Fibroblast of upper back skin (primary cell): ENCODE measurements around the gene SH2D2A.

Source experiments
- DNase-seq: peaks from one replicate; pipeline ENCODE4 v3.0.0-alpha.2; 2013

Gene SH2D2A

GRCh38 chr1:156847591-156848460 is 31.2 kb upstream of the SH2D2A start:
- no peak for DNase-seq

DNA sequence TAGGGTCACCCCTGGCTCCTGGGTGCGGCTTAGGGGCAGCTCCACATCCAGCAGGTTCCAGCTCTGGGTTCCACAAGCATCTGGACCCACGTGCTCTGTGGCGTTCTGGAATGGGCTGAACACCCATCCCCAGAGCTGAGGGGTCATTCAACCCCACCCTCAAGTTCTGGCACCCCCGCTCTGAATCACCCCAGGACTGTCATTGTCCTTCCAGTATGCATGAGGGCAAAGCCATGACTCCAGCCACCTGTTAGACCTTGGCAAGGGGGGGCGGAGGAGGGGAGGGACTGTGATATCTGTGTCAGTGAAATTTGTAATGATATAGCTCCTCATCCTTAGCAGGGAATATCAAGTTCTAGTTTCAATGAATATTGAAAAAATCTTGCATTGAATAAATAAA is 30.0 kb upstream of the SH2D2A start:
- no peak for DNase-seq

DNA sequence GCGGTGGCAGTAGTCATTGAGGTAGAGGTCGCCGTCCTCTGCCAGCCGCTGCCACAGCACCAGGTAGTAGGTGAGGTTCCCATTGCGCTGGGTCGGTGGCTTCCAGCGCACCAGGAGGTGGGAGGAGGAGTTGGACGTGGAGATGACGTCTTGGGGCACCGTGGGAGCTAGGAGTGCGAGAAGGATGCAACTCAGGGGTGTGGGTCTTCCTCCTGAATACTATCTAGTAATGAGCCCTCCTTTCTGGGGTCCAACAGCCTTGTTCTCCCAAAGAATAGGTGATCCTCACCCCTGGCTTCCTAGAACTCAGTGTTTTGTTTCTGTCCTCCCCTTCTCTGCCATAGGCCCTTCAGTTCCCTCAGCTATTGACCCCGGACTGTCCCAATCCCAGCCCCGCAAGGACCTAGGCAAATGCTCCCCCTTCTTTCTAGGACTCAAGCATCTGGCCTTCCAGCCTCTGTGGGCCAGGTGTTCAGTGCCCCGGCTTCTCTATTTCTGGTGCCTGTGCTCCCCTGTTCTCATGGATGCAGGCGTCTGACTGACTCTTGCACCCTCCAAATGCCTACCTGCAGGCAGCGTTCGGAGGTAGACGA is 29.4 kb upstream of the SH2D2A start:
- DNase-seq = no peak

- DNase-seq = no peak
Measured at GRCh38 chr1:156845055-156845952, 28.7 kb upstream of the SH2D2A start.

- no peak for DNase-seq
Measured at GRCh38 chr1:156844638-156845037, 28.0 kb upstream of the SH2D2A start.

- no peak for DNase-seq
Measured at GRCh38 chr1:156844102-156844501, 27.5 kb upstream of the SH2D2A start.

DNA sequence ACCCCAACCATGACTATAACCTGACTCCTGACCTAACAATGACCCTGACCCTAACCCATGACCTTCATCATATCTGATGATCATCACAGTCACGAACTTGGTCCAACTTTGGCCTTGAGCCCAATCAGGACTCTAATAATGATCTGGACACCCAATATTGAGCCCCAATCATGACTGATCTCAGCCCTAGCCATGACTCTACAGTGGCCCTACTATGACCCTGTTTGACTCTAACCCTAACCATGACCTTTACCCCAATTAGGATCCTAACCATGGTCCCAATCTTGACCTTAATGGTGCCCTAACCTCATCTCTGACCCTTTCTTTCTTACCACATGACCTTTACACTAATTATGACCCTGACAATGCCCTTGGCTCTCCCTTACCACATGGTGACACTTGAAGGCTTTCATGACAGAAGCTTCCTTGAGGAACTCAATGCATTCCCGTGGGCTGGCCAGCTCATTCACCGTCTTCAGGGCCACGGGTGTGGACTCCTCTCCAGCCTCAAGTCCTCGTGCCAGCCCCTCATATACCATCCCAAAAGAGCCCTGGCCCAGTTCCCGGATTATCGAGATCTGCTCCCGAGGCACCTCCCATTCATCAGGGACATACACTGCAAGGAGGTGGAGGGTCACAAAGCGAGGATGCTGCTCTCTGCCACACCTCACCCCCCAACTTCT is 26.1 kb upstream of the SH2D2A start:
- DNase-seq = no peak

DNA sequence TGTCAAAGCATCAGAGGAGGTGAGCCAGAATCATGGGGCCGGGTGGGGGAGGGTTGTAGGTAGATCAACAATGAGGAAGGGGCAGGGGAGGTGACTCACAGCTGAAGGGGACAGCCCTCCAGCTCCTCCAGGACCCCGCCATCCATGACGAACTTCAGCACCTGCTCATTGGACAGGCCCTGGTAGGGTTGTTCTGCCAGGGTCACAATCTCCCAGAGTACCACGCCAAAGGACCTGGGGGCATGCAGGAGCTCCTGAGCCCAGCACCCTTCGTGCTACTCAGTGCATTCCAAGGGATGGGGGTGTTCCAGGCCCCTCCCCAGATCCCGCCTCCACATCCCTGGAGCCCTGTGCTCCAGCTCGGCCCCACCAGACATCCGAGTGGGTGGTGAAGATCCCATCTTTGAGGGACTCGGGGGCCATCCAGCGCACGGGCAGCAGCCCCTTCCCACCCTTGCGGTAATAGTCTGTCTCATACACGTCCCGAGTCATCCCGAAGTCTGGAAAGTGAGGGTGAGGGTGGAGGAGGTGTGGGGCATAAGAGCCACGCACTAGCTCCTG is 24.7 kb upstream of the SH2D2A start:
- DNase-seq = no peak

- DNase-seq = no peak
Measured at GRCh38 chr1:156840898-156841279, 24.2 kb upstream of the SH2D2A start.

GRCh38 chr1:156840186-156840897 is 23.7 kb upstream of the SH2D2A start:
- no peak for DNase-seq

- no peak for DNase-seq
Measured at GRCh38 chr1:156839426-156840109, 22.9 kb upstream of the SH2D2A start.

DNA sequence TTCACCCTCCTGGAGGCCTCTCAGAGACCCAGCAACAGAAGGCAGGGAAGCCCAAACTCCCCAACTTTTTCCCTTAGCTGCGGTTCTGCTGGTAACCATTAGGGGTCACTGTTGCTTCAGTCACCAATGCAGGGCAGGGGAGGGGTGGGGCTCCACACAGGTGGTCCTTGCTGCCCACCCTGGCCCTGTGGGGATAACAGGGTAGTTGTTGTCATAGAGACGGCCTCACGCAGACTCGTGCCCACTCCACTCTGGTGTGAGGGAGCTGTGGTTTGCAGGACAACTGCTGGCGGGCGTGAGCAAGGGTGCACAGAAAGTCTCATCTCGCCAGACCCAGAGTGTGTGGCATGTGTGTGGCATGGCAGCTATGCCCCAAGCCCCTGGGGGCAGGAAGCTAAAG is 22.3 kb upstream of the SH2D2A start:
- DNase-seq = peak; percentile 18

- DNase-seq = no peak
Measured at GRCh38 chr1:156836892-156837291, 20.2 kb upstream of the SH2D2A start.

- DNase-seq = no peak
Measured at GRCh38 chr1:156836041-156836654, 19.5 kb upstream of the SH2D2A start.

GRCh38 chr1:156834322-156834721 is 17.7 kb upstream of the SH2D2A start:
- DNase-seq = no peak

DNA sequence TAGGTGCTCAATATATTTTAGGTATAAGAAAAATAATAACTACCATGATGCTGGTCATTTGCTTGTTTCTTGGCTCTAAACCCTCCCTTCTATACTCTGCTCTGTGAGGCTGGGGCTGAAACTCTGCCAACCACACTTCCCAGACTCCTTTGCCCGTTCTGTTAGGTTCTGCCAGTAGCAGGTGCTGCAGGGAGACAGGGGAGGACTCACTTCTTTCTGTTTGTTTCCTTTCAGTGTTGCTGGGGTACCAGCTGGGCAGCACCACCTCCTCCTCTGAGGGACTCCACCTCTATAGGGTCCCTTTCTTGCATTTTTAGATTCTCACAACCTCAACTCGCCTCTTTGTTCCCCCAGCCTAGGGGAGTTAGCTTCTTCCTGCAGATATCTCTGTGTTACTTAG is 17.0 kb upstream of the SH2D2A start:
- no peak for DNase-seq

DNA sequence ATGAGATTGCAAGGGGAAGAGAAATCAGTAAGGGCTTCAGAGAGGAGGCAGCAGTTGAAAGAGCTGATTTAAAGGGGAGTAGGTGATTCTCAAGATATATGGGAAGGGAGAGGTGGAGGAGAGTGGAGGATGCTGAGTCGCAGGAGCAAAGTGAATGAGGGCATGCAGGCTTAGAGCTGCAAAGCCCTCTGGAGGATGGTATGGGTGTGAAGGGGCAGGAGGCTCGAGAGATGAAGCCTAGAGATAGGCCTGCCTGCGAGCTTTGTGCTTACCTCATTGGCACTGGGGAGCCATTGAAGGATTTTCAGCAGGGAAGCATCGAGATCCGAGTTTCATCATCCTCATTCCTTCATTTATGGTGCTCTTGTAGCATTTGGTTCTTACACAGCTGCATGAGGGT is 15.8 kb upstream of the SH2D2A start:
- DNase-seq = no peak

DNA sequence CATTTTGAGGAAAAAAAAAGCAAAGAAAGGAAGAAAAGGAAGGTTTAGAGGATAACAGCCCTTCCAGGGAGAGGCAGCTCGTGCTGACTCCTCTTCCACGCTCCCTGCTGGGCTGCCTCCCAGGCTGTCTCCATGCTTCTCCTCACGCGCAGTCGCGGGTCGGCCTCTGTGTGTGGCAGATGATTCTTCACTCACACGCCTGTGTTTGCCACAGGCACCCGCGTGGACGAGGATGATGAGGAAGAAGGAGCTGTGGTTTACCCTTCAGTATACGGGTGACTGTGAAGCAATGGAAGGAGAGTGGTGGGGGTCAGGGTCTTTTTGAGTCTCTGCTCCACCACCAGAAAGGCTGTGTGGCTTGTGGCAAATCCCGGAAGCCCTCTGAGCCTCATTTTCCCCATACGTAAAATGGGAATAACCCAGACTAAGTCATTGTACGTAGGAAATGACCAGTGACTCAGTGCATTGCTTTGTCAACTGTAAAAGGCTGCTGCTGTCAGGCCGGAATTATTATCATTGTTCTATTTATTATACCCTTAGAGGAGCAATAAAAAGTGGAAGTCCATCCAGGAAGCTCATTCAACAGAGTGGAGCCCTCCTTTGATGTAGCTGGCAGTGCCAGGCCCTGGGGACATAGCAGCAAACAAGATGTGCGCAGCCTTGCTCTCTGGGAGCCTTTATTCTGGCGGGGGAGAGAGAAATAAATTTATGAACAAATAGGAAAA is 11.9 kb upstream of the SH2D2A start:
- no peak for DNase-seq

- DNase-seq = peak; percentile 21
Measured at GRCh38 chr1:156826630-156827029, 10.0 kb upstream of the SH2D2A start.

- DNase-seq = no peak
Measured at GRCh38 chr1:156823210-156823790, 6.7 kb upstream of the SH2D2A start.
